ENCODE measurements around the gene CLIC1. TPM values are rescaled to one million over a fixed set of nuclear protein-coding genes. Genes with fewer than 3 reads are reported as not detected.

The CLIC1 gene
- polyA plus RNA-seq, 2 of the 4 experiments (the other 2 are of a cell fraction) = 249 to 346 TPM

GRCh38 chr6:31706599-31706998, 29.7 kb downstream of the CLIC1 start, which contains the start of gene LY6G6F (continued):
- TF ChIP-seq FOSB (CRISPR knock-in tag; IDR thresholded peaks at IDR 0.05) = no peak
- no peak for TF ChIP-seq ZFP36 (IDR thresholded peaks at IDR 0.05; ENCODE audit: borderline replicate concordance, partially characterized antibody)
- TF ChIP-seq HOXB5 (CRISPR knock-in tag; IDR thresholded peaks at IDR 0.05) = no peak
- no peak for TF ChIP-seq EHF (CRISPR knock-in tag; IDR thresholded peaks at IDR 0.05)
- no peak for TF ChIP-seq HDAC2 (IDR thresholded peaks at IDR 0.05)
- TF ChIP-seq RAD21 (conservative IDR thresholded peaks at IDR 0.05 in 1 of 2, IDR thresholded peaks at IDR 0.05 in 1 of 2) = no peak

GRCh38 chr6:31705931-31706330, 30.4 kb downstream of the CLIC1 start:
- ChIA-PET CTCF (interaction anchor here (0.6 kb wide), 1 partner anchor 25 kb away, joined by 4 read pairs; the partner anchor contains the start of gene LY6G5C), POLR2A (interaction anchor here (1.2 kb wide), 1 partner anchor 122 kb away, joined by 3 read pairs; the partner anchor contains the start of gene HSPA1B)
- Histone ChIP-seq H3K4me1 (peaks cover 11% of the 10 kb centered on the region; the same call in 2 of the 3 replicates), H3K27ac (no peak overlapping the region), H3K4me3 (no peak overlapping the region), H3K9me3 (no peaks in the 10 kb centered on the region), H3K4me2 (no peak overlapping the region)
- no peak for FAIRE-seq
- no peak for DNase-seq (ENCODE audit: low read depth in 1 of 2, low spot score in 1 of 2)
- WGBS (ENCODE audit: missing lambda C conversion rate) = 66% methylated on average over 6 of the region's 6 CpGs
- no peak for ATAC-seq
- TF ChIP-seq BHLHE40 (IDR thresholded peaks at IDR 0.05; ENCODE audit: low read depth, low read length) = no peak
- TF ChIP-seq MAFK (IDR thresholded peaks at IDR 0.05; ENCODE audit: partially characterized antibody) = no peak
- no peak for TF ChIP-seq KDM1A (IDR thresholded peaks at IDR 0.05; ENCODE audit: low read depth)
- no peak for TF ChIP-seq RNF2 (IDR thresholded peaks at IDR 0.05; ENCODE audit: borderline replicate concordance, low read depth)
- TF ChIP-seq ZFP36 (IDR thresholded peaks at IDR 0.05; ENCODE audit: borderline replicate concordance, partially characterized antibody) = no peak
- TF ChIP-seq POLR2AphosphoS2 (conservative IDR thresholded peaks at IDR 0.05; ENCODE audit: low read length) = no peak
- TF ChIP-seq USF2 (IDR thresholded peaks at IDR 0.05) = no peak
- no peak for TF ChIP-seq TP53 (CRISPR knock-in tag; IDR thresholded peaks at IDR 0.05)
- TF ChIP-seq RARB (CRISPR knock-in tag; IDR thresholded peaks at IDR 0.05) = no peak
- no peak for TF ChIP-seq PHF8 (IDR thresholded peaks at IDR 0.05; ENCODE audit: borderline replicate concordance, low read depth)
- no peak for TF ChIP-seq SREBF2 (IDR thresholded peaks at IDR 0.05)
- TF ChIP-seq ESRRA (IDR thresholded peaks at IDR 0.05; ENCODE audit: borderline replicate concordance, low read length) = no peak

- peaks cover 13% of the 10 kb centered on the region; the same call in 2 of the 3 replicates for H3K4me1 ChIP-seq
- H3K4me3 ChIP-seq = peak within 1 kb of the TSS; percentile 72
- ChIA-PET POLR2A (interaction anchor here (0.5 to 1.6 kb wide), 9 partner anchors 22 to 398 kb away, joined by 3 to 7 read pairs (median 4); partner anchors contain the start of genes DDAH2, HSPA1B, MSH5 and NEU1), CTCF (interaction anchor here (0.7 to 3.1 kb wide), 6 partner anchors 9 to 187 kb away, joined by 3 to 9 read pairs (median 4); no protein-coding TSS in a partner anchor)
- DNase-seq (ENCODE audit: low read depth in 1 of 2, low spot score in 1 of 2) (peak; percentile 97), FAIRE-seq (no peak), ATAC-seq (peak; percentile 97 to 98)
- under 1% methylated on average over 38 of the region's 54 CpGs for WGBS (ENCODE audit: missing lambda C conversion rate)
- peak within 1 kb of the TSS; percentile 84 to 92 for H3K27ac ChIP-seq
- H3K9me3 ChIP-seq = no peaks in the 10 kb centered on the region
- peak within 1 kb of the TSS; percentile 81 for H3K4me2 ChIP-seq
- no peak for TF ChIP-seq MAZ (IDR thresholded peaks at IDR 0.05; ENCODE audit: borderline replicate concordance, low read depth, low read length)
- TF ChIP-seq EHF (CRISPR knock-in tag; IDR thresholded peaks at IDR 0.05) = no peak
- no peak for TF ChIP-seq POLR2AphosphoS2 (conservative IDR thresholded peaks at IDR 0.05; ENCODE audit: low read length)
- no peak for TF ChIP-seq HOXA7 (CRISPR knock-in tag; IDR thresholded peaks at IDR 0.05)
- TF ChIP-seq MAFK (IDR thresholded peaks at IDR 0.05; ENCODE audit: partially characterized antibody) = no peak
- peak; percentile 96 for TF ChIP-seq PHF8 (IDR thresholded peaks at IDR 0.05; ENCODE audit: borderline replicate concordance, low read depth)
- TF ChIP-seq CHD2 (IDR thresholded peaks at IDR 0.05; ENCODE audit: low read length, partially characterized antibody) = no peak
- peak; percentile 80 for TF ChIP-seq POLR2A (IDR thresholded peaks at IDR 0.05; ENCODE audit: low read length)
- no peak for TF ChIP-seq REST (IDR thresholded peaks at IDR 0.05)
- TF ChIP-seq ZNF302 (CRISPR knock-in tag; IDR thresholded peaks at IDR 0.05) = no peak
- no peak; the same call in 1 of the 2 replicates for TF ChIP-seq MAX (IDR thresholded peaks at IDR 0.05)
- TF ChIP-seq JUN (IDR thresholded peaks at IDR 0.05) = peak; percentile 43 to 73; a peak in 3 of 5 replicates
- no peak for TF ChIP-seq JUNB (IDR thresholded peaks at IDR 0.05)
- TF ChIP-seq NR3C1 (IDR thresholded peaks at IDR 0.05) = no peak
- no peak for TF ChIP-seq RCOR1 (IDR thresholded peaks at IDR 0.05; ENCODE audit: low read depth, low read length)
- no peak for TF ChIP-seq ATOH8 (CRISPR knock-in tag; IDR thresholded peaks at IDR 0.05; ENCODE audit: low read depth)
Measured at GRCh38 chr6:31702819-31703716, 33.3 kb downstream of the CLIC1 start, which contains the start of gene ABHD16A. Gene ABHD16A, minus strand, starts transcription at chr6:31703324. Its CDS starts 43 bp downstream, at chr6:31703281.

All from A549 (cell line).